HG03025 (cell line): ENCODE measurements around the gene BMP10.

Experiments used
- ATAC-seq: cut with Tn5 transposase; IDR thresholded peaks from one replicate; pipeline ENCODE4 v1.9.1; 2021; ENCODE audit warnings: mild to moderate bottlenecking, moderate library complexity; ENCODE audit not compliant: unreplicated experiment, low FRiP score

BMP10 gene

GRCh38 chr2:68827666-68828065 lies 43.5 kb downstream of the BMP10 start:
- no peak for ATAC-seq

DNA sequence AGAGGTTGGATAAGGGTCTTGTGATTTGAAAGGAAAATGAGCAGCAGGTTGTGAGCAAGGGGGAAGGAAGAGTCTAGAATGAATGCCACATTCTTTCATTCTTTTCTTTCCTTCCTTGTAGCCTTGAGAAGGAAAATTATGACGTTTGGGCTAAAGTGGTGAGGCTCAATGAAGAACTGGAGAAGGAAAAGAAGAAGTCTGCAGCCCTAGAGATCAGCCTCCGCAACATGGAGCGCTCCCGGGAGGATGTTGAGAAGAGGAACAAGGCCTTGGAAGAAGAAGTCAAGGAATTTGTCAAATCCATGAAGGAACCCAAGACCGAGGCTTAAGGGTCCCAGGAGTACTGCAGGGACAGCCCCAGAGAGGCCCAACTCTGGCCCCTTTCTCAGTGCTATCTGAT lies 45.3 kb downstream of the BMP10 start:
- no peak for ATAC-seq

DNA sequence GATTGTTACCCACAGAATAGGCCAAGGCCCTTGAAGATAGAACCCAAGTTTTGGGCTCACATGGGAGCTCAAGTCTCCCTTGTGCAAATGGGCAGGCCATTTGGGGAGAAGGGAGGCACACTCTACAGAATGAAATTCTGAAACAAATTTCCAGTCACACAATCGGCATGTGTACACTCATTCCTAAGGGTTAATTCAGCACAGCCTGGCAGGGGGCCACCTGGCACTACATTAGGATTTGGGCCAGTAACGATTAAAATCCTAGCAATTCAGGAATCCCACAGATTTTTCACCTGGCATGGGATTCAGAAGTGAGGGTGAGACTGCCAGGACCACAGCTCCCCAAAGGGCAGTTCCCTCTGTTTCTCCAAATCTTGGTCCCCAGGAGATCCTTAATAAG lies 46.4 kb downstream of the BMP10 start:
- no peak for ATAC-seq

GRCh38 chr2:68822207-68822872 lies 48.9 kb downstream of the BMP10 start:
- ATAC-seq, result no peak

GRCh38 chr2:68819556-68819955 lies 51.6 kb downstream of the BMP10 start:
- no peak for ATAC-seq

DNA sequence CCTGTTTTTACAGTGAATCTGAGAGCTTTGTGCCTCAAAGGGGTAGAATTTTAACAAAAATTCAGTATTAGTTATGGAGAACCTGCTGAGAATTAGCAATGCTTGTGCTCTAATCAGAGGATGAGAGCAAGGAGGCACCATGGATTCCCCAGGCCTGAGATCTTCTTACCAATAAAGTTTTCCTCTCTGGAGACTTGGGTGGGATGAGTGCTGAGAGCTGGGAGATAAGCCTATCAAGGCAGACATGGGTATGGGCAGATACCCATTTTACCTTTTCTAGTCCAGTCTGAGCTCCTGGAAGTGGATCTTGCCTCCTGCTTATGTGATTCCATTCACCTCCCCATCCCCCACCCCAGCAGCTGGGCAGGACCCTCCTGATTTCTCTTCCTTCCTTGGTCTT lies 53.9 kb downstream of the BMP10 start:
- ATAC-seq, result no peak
